BJ (cell line): ENCODE results near the gene FAM174B. TPM values are rescaled to one million over a fixed set of nuclear protein-coding genes. Genes with fewer than 3 reads are reported as not detected.

Experiments used
- CTCF ChIA-PET: fragments of 350-600 bp; formaldehyde crosslinking; extraction: SDS; loops from one replicate; lab custom pipeline; 2021; ENCODE audit warnings: antibody characterized with exemption, inconsistent platforms; lab: Yijun Ruan, JAX
- POLR2A ChIA-PET: fragments of 300-600 bp; sonication (Branson Sonifier 250); formaldehyde crosslinking; extraction: SDS; loops from one replicate; lab custom pipeline; 2021; ENCODE audit warnings: antibody characterized with exemption; lab: Charles Lee
- DNase-seq: peaks from one replicate; pipeline ENCODE4 v3.0.0-alpha.2; 2011; ENCODE audit warnings: low read depth
- H3K27me3 ChIP-seq: 2 replicates; pipeline ENCODE4 v1.6.0; 2011; ENCODE audit warnings: low read length; ENCODE audit not compliant: control insufficient read depth, insufficient read depth
- H3K36me3 ChIP-seq: 2 replicates; pipeline ENCODE4 v1.5.1; 2011; ENCODE audit warnings: low read length; ENCODE audit not compliant: control insufficient read depth, insufficient read depth
- H3K4me3 ChIP-seq: 2 replicates; pipeline ENCODE4 v1.5.1; 2011; ENCODE audit warnings: low read depth, mild to moderate bottlenecking, control low read depth, low read length
- polyA plus RNA-seq: library from polyadenylated mRNA; depleted of rRNA; stranded (reverse); fragments of >200 nt; gene quantifications from 2 replicates; pipeline ENCODE4 v1.2.3, GENCODE V29; 2011
- TF ChIP-seq, protein P1 (sequence below): IDR thresholded peaks from 2 replicates; pipeline ENCODE4 v1.5.1; 2011; ENCODE audit warnings: low read depth, mild to moderate bottlenecking, control low read depth, inconsistent platforms, low read length, moderate library complexity; ENCODE audit not compliant: insufficient read depth

FAM174B gene
- polyA plus RNA-seq, 1 experiment: 5.1 TPM

DNA sequence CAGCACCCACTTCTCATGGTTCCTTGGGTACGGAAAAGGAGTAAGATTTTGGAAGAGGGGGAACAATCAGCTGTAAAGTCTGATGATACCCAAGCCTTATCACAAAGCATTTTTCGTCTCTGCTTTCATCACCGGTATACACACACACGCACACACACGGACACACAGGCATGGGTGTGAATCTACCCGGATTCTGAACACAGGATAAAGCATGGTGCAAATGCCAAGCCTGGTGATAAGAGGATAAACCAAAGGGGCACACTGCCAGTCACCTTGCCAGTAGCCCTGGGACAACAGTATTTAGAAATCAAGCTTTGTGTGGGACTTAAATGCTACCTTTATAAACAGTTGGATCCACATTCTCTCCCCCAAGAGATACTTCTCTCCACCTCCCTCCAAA is 22.2 kb downstream of the FAM174B start:
- POLR2A ChIA-PET: no interaction called here
- TF ChIP-seq, protein P1, sequence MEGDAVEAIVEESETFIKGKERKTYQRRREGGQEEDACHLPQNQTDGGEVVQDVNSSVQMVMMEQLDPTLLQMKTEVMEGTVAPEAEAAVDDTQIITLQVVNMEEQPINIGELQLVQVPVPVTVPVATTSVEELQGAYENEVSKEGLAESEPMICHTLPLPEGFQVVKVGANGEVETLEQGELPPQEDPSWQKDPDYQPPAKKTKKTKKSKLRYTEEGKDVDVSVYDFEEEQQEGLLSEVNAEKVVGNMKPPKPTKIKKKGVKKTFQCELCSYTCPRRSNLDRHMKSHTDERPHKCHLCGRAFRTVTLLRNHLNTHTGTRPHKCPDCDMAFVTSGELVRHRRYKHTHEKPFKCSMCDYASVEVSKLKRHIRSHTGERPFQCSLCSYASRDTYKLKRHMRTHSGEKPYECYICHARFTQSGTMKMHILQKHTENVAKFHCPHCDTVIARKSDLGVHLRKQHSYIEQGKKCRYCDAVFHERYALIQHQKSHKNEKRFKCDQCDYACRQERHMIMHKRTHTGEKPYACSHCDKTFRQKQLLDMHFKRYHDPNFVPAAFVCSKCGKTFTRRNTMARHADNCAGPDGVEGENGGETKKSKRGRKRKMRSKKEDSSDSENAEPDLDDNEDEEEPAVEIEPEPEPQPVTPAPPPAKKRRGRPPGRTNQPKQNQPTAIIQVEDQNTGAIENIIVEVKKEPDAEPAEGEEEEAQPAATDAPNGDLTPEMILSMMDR: no peak
- no peaks in the 10 kb centered on the region for H3K27me3 ChIP-seq

DNA sequence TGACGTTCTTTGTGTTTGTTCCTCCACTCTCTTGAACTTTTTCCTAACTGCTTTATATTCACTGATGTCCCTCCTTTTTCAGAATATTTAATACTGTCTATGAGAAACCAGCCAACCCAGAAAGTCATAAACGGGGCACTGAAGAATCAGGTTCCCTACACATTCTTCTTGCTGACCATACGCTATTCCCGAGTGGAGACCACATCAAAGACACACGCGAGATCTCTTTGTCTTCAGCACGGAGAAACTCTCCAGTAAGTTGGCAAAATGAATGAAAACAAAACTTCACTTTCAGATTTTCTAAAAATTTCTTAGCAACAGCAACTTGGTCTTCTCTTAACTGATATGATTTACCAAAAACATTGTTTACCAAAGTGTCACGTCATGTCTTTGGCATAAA is 22.6 kb downstream of the FAM174B start:
- Histone ChIP-seq H3K4me3 (no peak overlapping the region), H3K36me3 (no peaks in the 10 kb centered on the region), H3K27me3 (no peaks in the 10 kb centered on the region)
- TF ChIP-seq, protein P1: no peak
- CTCF ChIA-PET: no interaction called here
- POLR2A ChIA-PET: no interaction called here
- no peak for DNase-seq

More for the DNA sequence above, 22.2 kb downstream of the FAM174B start:
- DNase-seq: no peak
- H3K36me3 ChIP-seq: no peaks in the 10 kb centered on the region
- no peak overlapping the region for H3K4me3 ChIP-seq
- CTCF ChIA-PET: no interaction called here

DNA sequence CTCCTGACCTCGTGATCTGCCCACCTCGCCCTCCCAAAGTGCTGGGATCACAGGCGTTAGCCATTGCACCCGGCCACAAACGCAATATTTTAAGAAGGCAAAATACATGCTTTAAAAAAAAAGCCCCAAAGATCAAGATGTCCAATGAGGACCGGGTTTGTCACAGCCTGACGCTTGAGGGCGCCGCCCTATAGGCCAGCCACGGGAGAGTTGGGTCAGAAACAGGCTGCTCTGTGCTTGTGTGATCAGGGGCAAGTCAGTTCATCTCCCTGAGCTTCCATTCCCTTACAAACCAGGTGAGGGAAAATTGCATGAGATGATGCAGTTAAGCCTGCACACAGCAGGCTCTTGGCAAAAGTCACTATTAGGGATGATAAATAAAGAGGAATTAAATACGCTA is 23.9 kb downstream of the FAM174B start:
- CTCF ChIA-PET: interaction anchor here (0.6 to 0.8 kb wide), 2 partner anchors 33 to 53 kb away, joined by 3 read pairs; no protein-coding TSS in a partner anchor
- TF ChIP-seq, protein P1: no peak
- Histone ChIP-seq H3K27me3 (no peaks in the 10 kb centered on the region), H3K4me3 (no peak overlapping the region), H3K36me3 (no peaks in the 10 kb centered on the region; the same call in 1 of the 2 replicates)
- DNase-seq: no peak
- POLR2A ChIA-PET: no interaction called here

DNA sequence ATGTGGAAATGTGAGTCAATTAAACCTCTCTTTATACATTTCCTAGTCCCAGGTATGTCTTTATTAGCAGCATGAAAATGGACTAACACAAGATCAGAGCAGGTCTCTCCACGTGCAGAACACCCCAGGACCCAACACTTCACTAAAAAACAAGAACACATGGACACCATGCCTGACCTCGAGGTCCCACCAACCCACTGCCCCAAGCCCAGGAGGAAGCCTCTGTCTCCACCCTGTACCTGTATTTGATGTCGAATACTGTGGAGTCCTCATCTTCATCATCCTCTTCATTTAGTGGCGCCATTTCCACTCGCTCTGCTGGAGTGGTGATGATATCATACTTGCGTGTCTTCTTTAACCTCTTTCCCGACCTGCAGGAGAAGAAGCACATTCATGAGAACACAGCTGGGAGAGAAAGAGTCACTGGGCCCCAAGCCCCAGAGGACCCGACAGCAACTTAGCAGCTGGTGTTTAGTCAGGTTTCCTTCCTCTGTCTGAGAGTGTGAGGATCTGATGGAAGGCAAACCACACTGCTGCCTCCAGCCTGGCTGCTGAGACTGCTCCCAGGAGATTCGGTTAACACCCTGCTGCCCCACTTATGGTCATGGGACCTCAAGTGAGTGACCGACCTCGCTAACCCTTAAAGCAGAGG is 25.5 kb downstream of the FAM174B start:
- Histone ChIP-seq H3K36me3 (no peaks in the 10 kb centered on the region; the same call in 1 of the 2 replicates), H3K27me3 (no peaks in the 10 kb centered on the region), H3K4me3 (no peak overlapping the region)
- ChIA-PET CTCF (interaction anchor here (1.4 kb wide), 1 partner anchor 22 kb away, joined by 3 read pairs; no protein-coding TSS in a partner anchor), POLR2A (no interaction called here)
- TF ChIP-seq, protein P1: no peak
- no peak for DNase-seq

DNA sequence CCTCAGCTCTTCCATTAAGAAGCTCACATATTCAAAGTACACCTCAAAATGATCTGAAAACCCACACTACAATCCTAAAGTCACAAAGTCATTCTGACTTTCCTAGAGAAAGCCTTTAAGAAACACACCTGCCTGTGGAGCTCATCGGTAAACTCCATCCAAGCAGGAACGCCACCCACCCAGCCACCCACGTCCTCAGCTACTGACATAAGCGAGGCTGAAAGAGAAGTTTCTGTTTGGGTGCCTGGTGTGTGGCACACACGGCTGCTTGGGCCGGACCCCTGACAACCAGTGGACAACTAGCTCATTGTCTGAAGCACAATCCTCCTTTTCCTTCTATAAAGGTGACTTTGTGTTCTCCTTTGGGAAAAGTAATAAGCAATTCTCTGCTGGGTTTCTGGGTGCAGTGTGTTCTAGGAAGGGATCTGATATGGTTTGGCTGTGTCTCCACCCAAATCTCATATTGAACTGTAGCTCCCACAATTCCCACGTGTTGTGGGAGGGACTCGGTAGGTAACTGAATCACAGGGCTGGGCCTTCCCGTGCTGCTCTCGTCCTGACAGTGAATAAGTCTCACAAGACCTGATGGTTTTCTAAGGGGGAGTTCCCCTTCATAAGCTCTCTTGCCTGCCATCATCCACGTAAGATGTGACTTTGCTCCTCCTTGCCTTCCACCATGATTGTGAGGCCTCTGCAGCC is 26.1 kb downstream of the FAM174B start:
- POLR2A ChIA-PET: no interaction called here

More for the DNA sequence above, 26.1 kb downstream of the FAM174B start:
- no peak overlapping the region for H3K4me3 ChIP-seq
- H3K27me3 ChIP-seq: no peaks in the 10 kb centered on the region
- no peaks in the 10 kb centered on the region; the same call in 1 of the 2 replicates for H3K36me3 ChIP-seq
- DNase-seq: no peak
- TF ChIP-seq, protein P1: no peak
- CTCF ChIA-PET: interaction anchor here (1.4 kb wide), 2 partner anchors 10 to 23 kb away, joined by 3 read pairs; no protein-coding TSS in a partner anchor
